Endodermal cell (in vitro differentiated cells): ENCODE measurements around the gene KIRREL2. TPM values are rescaled to one million over a fixed set of nuclear protein-coding genes. Genes with fewer than 3 reads are reported as not detected.

Experiments used
- DNase-seq: peaks from one replicate; pipeline ENCODE4 v3.0.0-alpha.2; 2017
- H3K27ac ChIP-seq: 2 replicates; pipeline ENCODE4 v1.5.1; 2013; ENCODE audit warnings: mild to moderate bottlenecking, low read depth, low read length, moderate library complexity
- H3K27me3 ChIP-seq: 2 replicates; pipeline ENCODE4 v1.6.1; 2013; ENCODE audit warnings: mild to moderate bottlenecking, low read length, moderate library complexity; ENCODE audit not compliant: insufficient read depth, control insufficient read depth, poor library complexity, severe bottlenecking
- H3K36me3 ChIP-seq: 2 replicates; pipeline ENCODE4 v1.7.0; 2013; ENCODE audit warnings: mild to moderate bottlenecking, low read length, moderate library complexity; ENCODE audit not compliant: control insufficient read depth, insufficient read depth
- H3K4me1 ChIP-seq: one replicate; pipeline ENCODE4 v1.7.0; 2013; ENCODE audit warnings: low read length; ENCODE audit not compliant: control insufficient read depth, insufficient read depth
- H3K4me3 ChIP-seq: 2 replicates; pipeline ENCODE4 v1.5.1; 2013; ENCODE audit warnings: mild to moderate bottlenecking, low read length, moderate library complexity
- H3K9ac ChIP-seq: 2 replicates; pipeline ENCODE4 v1.6.1; 2013; ENCODE audit warnings: mild to moderate bottlenecking, low read length, moderate library complexity; ENCODE audit not compliant: poor library complexity, severe bottlenecking; ENCODE audit errors: extremely low read depth
- H3K9me3 ChIP-seq: 2 replicates; pipeline ENCODE4 v1.6.1; 2013; ENCODE audit warnings: mild to moderate bottlenecking, low read length, moderate library complexity; ENCODE audit not compliant: control insufficient read depth
- H3K27ac Mint-ChIP-seq: 2 replicates; pipeline ENCODE4 v1.8.0; 2020; ENCODE audit warnings: mixed read lengths
- H3K27me3 Mint-ChIP-seq: 2 replicates; pipeline ENCODE4 v1.8.0; 2021; ENCODE audit warnings: mild to moderate bottlenecking, mixed read lengths; ENCODE audit not compliant: insufficient read depth
- H3K36me3 Mint-ChIP-seq: 2 replicates; pipeline ENCODE4 v1.8.0; 2020; ENCODE audit warnings: low read depth, mixed read lengths
- H3K4me1 Mint-ChIP-seq: 2 replicates; pipeline ENCODE4 v1.8.0; 2020; ENCODE audit warnings: mixed read lengths
- H3K4me3 Mint-ChIP-seq: 2 replicates; pipeline ENCODE4 v1.8.0; 2020; ENCODE audit warnings: mild to moderate bottlenecking, moderate library complexity, mixed read lengths
- H3K9me3 Mint-ChIP-seq: 2 replicates; pipeline ENCODE4 v1.8.0; 2020; ENCODE audit warnings: mild to moderate bottlenecking, mixed read lengths
- WGBS, 2 experiments: methylation state at CpG; one replicate each; pipeline versions ENCODE4 v1.1.5 to v1.1.7; 2013; ENCODE audit warnings: missing lambda C conversion rate in 2 of 2, mixed read lengths in 1 of 2; ENCODE audit not compliant: insufficient coverage in 1 of 2, insufficient read length in 1 of 2; 5-methylcytosine and 5-hydroxymethylcytosine counted together
- total RNA-seq, 2 donors: library from RNA; stranded (reverse); fragmentation: NEBNext Ultra II Directional in 1 of 2; extraction: Animal tissue kit (Norgen Biotek cat#: 25700) in 1 of 2; gene quantifications; 2 replicates in 1 of 2; 3 replicates in 1 of 2; pipeline ENCODE4 v1.2.1, GENCODE V29; 2021
- TF ChIP-seq, protein P1 (sequence below): fragments of 200-600 bp; sonication (generic); conservative IDR thresholded peaks from 2 replicates; pipeline ENCODE4 v1.5.0; 2021; ENCODE audit warnings: antibody characterized with exemption, mild to moderate bottlenecking

Gene KIRREL2
- total RNA-seq, 2 donors from 2014 or later: 1.4 to 2.3 TPM

DNA sequence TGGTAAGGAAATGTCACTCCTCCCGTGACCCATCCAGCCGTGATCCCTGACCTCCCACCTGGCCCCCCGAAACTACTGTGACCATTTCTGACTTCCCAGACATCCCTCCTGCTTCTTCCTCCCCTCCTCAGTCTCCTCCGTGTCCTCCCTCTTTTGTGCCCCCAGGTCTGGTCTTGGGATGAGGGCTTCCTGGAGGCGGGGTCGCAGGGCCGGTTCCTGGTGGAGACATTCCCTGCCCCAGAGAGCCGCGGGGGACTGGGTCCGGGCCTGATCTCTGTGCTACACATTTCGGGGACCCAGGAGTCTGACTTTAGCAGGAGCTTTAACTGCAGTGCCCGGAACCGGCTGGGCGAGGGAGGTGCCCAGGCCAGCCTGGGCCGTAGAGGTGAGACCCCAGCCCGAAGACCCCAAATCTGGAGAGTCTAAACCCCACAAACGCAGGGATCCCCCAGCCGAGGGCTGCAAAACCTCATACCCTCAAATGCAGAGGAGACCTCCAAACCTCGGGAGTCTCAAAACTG is 5.0 kb downstream of the KIRREL2 start:
- H3K36me3 ChIP-seq: no peaks in the 10 kb centered on the region
- no peaks in the 10 kb centered on the region for H3K9me3 ChIP-seq
- TF ChIP-seq, protein P1, sequence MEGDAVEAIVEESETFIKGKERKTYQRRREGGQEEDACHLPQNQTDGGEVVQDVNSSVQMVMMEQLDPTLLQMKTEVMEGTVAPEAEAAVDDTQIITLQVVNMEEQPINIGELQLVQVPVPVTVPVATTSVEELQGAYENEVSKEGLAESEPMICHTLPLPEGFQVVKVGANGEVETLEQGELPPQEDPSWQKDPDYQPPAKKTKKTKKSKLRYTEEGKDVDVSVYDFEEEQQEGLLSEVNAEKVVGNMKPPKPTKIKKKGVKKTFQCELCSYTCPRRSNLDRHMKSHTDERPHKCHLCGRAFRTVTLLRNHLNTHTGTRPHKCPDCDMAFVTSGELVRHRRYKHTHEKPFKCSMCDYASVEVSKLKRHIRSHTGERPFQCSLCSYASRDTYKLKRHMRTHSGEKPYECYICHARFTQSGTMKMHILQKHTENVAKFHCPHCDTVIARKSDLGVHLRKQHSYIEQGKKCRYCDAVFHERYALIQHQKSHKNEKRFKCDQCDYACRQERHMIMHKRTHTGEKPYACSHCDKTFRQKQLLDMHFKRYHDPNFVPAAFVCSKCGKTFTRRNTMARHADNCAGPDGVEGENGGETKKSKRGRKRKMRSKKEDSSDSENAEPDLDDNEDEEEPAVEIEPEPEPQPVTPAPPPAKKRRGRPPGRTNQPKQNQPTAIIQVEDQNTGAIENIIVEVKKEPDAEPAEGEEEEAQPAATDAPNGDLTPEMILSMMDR: no peak
- no peaks in the 10 kb centered on the region for H3K4me1 ChIP-seq
- no peak overlapping the region for H3K27ac ChIP-seq
- Mint-ChIP-seq H3K4me1 (peaks cover 8% of the 10 kb centered on the region), H3K9me3 (no peaks in the 10 kb centered on the region), H3K27me3 (peaks cover 87% of the 10 kb centered on the region), H3K4me3 (peak overlapping the region; percentile 57), H3K27ac (no peak overlapping the region), H3K36me3 (no peaks in the 10 kb centered on the region)
- H3K9ac ChIP-seq: no peak overlapping the region
- 51 to 57% methylated on average over 16 to 19 of the region's 19 CpGs for WGBS, 2 experiments
- peaks cover 93% of the 10 kb centered on the region for H3K27me3 ChIP-seq
- peak; percentile 63 for DNase-seq
- peak overlapping the region; percentile 60 for H3K4me3 ChIP-seq

DNA sequence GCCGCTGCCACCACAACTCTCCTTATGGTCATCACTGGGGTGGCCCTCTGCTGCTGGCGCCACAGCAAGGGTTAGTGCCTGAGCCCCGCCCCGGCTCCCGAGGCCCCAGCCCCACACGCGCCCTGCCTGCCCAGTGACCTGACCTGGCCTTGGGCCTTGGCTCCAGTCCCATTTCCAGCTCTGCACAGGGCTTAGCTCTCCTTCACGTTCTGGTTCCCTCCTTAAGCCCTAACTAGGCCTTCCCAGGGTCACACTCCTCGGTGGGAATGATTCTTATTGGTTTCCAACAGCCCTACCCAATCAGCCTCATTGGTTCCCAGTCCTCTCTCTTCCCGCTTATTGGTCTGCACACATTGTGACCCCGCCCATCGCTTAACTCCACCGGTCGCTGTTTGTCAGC is 5.8 kb downstream of the KIRREL2 start:
- no peak overlapping the region for H3K4me3 Mint-ChIP-seq

DNA sequence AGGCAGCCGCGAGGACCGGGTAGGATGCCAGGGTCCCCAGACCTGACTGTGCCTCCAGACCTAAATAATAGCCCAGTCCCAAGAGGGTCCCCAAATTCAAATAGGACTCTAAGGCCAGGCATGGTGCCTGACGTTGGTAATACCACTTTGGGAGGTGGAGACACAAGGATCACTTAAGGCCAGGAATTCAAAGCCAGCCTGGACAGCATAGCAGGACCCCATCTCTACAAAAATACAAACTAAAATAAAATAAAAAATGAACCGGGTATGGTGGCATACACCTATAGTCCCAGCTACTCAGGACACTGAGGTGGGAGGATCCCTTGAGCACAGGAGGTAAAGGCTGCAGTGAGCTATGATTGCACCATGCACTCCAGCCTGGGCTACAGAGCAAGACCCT is 6.3 kb downstream of the KIRREL2 start:
- H3K27ac ChIP-seq: no peak overlapping the region
- H3K27me3 ChIP-seq: peaks cover 93% of the 10 kb centered on the region
- TF ChIP-seq, protein P1: no peak
- Mint-ChIP-seq H3K4me1 (peaks cover 10% of the 10 kb centered on the region), H3K9me3 (no peaks in the 10 kb centered on the region), H3K27me3 (peaks cover 85% of the 10 kb centered on the region), H3K27ac (no peak overlapping the region), H3K4me3 (no peak overlapping the region), H3K36me3 (no peaks in the 10 kb centered on the region)
- no peaks in the 10 kb centered on the region for H3K36me3 ChIP-seq
- no peaks in the 10 kb centered on the region for H3K9me3 ChIP-seq
- no peak overlapping the region for H3K4me3 ChIP-seq
- H3K4me1 ChIP-seq: no peaks in the 10 kb centered on the region
- no peak for DNase-seq
- 76 to 90% methylated on average over 5 of the region's 5 CpGs for WGBS, 2 experiments
- no peak overlapping the region for H3K9ac ChIP-seq

More for the DNA sequence above, 5.8 kb downstream of the KIRREL2 start:
- Mint-ChIP-seq H3K9me3 (no peaks in the 10 kb centered on the region), H3K4me1 (peaks cover 8% of the 10 kb centered on the region), H3K36me3 (no peaks in the 10 kb centered on the region), H3K27ac (no peak overlapping the region), H3K27me3 (peaks cover 85% of the 10 kb centered on the region)
- H3K4me1 ChIP-seq: no peaks in the 10 kb centered on the region
- H3K27me3 ChIP-seq: peaks cover 93% of the 10 kb centered on the region
- WGBS, 2 experiments: 85 to 94% methylated on average over 5 to 14 of the region's 14 CpGs
- DNase-seq: peak; percentile 58
- H3K4me3 ChIP-seq: no peak overlapping the region
- no peak overlapping the region for H3K9ac ChIP-seq
- no peaks in the 10 kb centered on the region for H3K9me3 ChIP-seq
- TF ChIP-seq, protein P1: no peak
- H3K36me3 ChIP-seq: no peaks in the 10 kb centered on the region
- no peak overlapping the region for H3K27ac ChIP-seq
